Stomach smooth muscle (tissue), 2 donors: Measurements from ENCODE around the gene CABYR.

Experiments used
- H3K27ac ChIP-seq: one replicate; pipeline ENCODE4 v1.7.0; 2013; ENCODE audit warnings: mild to moderate bottlenecking, low read length, inconsistent platforms
- H3K27me3 ChIP-seq, 2 donors: one replicate each; pipeline ENCODE4 v1.7.0; 2013; ENCODE audit warnings: low read length in 2 of 2; ENCODE audit not compliant: insufficient read depth in 2 of 2, control insufficient read depth in 1 of 2
- H3K36me3 ChIP-seq, 2 donors: one replicate each; pipeline ENCODE4 v1.7.0; 2013; ENCODE audit warnings: low read length in 2 of 2; ENCODE audit not compliant: control insufficient read depth in 2 of 2, insufficient read depth in 2 of 2
- H3K4me1 ChIP-seq: one replicate; pipeline ENCODE4 v1.7.0; 2013; ENCODE audit warnings: low read length; ENCODE audit not compliant: control insufficient read depth, insufficient read depth
- H3K4me3 ChIP-seq, 2 donors: one replicate each; pipeline ENCODE4 v1.7.0; 2013; ENCODE audit warnings: low read length in 2 of 2
- H3K9ac ChIP-seq, 2 donors: one replicate each; pipeline ENCODE4 v1.7.0; 2013; ENCODE audit warnings: low read length in 2 of 2, mild to moderate bottlenecking in 1 of 2
- H3K9me3 ChIP-seq, 2 donors: one replicate each; pipeline ENCODE4 v1.7.0; 2013; ENCODE audit warnings: low read length in 2 of 2; ENCODE audit not compliant: control insufficient read depth in 2 of 2
- donor health status: healthy.
- donor health status: Pancreatic carcinoma.

The CABYR gene

GRCh38 chr18:24204904-24205303, 66.0 kb downstream of the CABYR start:
- H3K36me3 ChIP-seq = no peaks in the 10 kb centered on the region
- no peaks in the 10 kb centered on the region for H3K27me3 ChIP-seq
- peaks cover 5% of the 10 kb centered on the region for H3K4me1 ChIP-seq
- H3K9ac ChIP-seq = no peak overlapping the region
- H3K9me3 ChIP-seq = no peaks in the 10 kb centered on the region
- no peak overlapping the region for H3K27ac ChIP-seq
- no peak overlapping the region for H3K4me3 ChIP-seq

DNA sequence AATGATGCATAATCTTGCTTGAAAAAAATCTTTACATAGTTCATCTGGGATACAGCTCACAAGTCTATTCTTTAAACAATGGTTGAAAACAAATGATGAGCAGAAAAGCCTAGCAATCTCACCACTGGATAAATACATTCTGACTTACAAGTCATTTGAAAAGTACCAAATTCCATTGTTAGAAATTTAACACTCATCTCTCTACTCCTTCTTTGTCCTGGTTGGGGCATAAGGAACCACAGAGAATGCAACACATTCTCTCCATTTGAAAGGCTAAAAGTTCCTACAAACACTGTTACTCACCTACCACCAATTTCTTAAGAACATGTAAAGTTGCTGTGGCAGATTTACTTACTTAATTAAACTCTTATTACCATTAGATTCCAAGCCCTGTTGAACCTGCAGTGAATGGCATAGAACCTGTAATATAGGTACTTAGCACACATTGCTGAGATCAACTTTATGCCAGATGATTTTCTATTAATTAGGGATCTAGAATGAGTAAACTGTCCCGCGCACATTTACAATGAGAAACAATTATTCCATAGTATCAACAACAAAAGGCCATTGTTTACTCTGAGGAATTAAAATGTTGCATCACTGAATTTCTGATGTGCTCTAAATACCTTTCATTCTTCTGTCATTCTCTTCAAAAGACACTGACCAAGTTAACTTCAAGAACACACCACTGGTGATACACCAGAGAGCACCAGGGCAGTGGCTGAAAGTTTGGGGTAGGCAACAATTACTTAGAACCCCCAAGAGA, 69.6 kb downstream of the CABYR start:
- Histone ChIP-seq H3K4me3 (no peak overlapping the region), H3K9me3 (no peaks in the 10 kb centered on the region), H3K9ac (no peak overlapping the region)

DNA sequence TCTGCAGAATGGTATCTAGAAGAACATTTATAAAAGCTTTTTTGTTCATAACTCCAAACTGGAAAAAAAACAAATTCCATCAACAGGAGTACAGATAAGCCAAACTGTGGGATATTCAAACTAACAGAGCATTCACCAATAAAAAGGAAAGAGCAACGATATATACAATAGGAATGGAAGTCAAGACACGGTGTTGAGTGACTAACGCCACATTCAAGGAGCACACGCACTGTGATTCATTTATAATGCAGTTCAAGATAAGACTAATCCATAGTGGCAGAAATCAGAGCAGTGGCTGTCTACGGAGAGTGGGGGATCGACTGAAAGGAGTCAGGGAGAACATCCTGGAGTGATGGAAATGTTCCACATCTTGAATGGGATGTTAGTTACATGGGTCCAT, 70.7 kb downstream of the CABYR start:
- no peak overlapping the region for H3K9ac ChIP-seq
- no peak overlapping the region for H3K4me3 ChIP-seq
- no peaks in the 10 kb centered on the region for H3K27me3 ChIP-seq
- no peaks in the 10 kb centered on the region for H3K36me3 ChIP-seq
- H3K27ac ChIP-seq = no peak overlapping the region
- no peaks in the 10 kb centered on the region for H3K9me3 ChIP-seq
- H3K4me1 ChIP-seq = peaks cover 5% of the 10 kb centered on the region

More for the DNA sequence above, 69.6 kb downstream of the CABYR start:
- H3K27me3 ChIP-seq = no peaks in the 10 kb centered on the region
- H3K36me3 ChIP-seq = no peaks in the 10 kb centered on the region
- no peak overlapping the region for H3K27ac ChIP-seq
- no peaks in the 10 kb centered on the region for H3K4me1 ChIP-seq
